Measurements from ENCODE around the gene OXA1L.
"Not testable (repeated sequence)": the region's sequence is repeated elsewhere in the genome, so short reads cannot be mapped to it uniquely, and the experiment has no call there.

OXA1L gene

DNA sequence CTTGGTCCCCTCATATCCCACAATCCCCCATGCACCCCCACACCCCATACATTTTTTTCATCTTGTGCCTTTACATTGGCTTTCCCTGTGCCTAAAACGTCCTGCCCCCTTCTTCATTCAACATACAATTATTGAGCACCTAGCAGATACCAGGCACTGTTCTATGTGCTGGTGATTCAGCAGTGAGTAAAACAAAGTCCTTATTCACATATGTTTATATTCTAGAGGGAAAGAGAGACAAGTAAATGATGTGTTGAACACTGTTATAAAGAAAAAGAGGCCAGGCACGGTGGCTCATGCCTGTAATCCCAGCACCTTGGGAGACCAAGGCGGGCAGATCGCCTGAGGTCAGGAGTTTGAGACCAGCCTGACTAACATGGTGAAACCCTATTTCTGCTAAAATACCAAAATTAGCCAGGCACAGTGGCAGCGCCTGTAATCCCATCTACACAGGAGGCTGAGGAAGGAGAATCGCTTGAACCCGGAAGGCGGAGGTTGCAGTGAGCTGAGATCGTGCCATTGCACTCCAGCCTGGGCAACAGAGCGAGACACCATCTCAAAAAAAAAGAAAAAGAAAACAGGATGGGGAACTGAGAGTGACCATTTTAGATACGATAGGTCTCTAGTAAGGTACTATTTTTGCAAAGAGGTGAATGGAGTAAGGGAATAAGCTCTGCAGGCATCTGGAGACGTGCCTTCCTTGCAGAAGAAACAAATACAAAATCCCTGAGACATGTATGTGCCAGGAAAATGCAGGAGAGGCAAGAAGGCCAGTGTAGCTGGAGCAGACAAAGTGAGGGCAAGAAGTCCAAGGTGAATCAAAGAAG lies 36.6 kb downstream of the OXA1L start:
- no peak for DNase-seq

DNA sequence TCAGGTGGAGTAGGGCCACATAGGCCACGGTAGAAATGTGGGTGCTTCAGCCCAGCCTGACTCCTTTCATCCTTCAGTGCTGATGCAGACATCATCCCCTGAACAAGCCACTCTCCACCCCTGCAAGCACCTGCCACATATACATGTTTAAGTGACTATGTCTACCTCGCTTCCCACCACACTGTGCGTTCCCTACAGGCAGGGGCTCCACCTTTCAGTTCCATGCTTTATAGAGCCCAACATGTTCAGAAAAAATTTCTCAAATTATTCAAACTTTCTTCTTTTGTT lies 37.1 kb downstream of the OXA1L start:
- no peak for DNase-seq

DNA sequence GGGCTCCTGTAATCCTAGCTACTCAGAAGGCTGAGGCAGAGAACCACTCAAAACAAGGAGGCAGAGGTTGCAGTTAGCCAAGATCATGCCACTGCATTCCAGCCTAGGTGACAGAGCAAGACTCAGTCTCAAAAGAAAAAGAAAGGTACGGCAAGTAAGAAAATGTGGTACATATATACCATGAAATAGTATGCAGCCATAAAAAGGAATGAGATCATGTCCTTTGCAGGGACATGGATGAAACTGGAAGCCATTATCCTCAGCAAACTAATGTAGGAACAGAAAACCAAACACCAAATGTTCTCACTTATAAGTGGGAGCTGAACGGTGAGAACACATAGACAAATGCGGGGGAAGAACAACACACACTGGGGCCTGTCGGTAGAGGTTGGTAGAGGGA lies 38.7 kb downstream of the OXA1L start:
- DNase-seq, result not testable (repeated sequence)

DNA sequence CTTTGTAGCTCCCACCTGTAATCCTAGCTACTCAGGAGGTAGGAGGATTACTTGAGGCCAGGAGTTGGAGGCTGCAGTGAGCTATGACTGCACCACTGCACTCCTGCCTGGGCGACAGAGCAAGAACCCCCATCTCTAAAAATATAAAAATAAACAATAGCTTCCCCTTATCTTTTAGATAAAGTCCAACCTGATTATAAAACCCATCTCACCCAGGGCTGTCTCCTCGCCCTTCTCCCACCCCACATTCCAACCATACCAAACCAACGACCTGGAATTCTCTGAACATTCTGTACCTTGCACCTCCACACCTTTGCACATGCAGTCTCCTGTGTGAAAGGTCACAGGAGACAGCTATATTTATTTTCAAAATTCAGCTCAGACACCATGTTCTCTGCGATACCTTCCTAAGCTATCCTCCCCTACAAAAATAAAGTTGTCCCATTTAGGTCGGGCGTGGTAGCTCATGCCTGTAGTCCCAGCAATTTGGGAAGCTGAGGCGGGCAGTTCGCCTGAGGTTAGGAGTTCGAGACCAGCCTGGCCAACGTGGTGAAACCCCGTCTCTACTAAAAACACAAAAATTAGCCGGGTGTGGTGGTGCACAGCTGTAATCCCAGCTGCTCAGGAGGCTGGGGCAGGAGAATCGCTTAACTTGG lies 41.1 kb downstream of the OXA1L start:
- no peak for DNase-seq

DNA sequence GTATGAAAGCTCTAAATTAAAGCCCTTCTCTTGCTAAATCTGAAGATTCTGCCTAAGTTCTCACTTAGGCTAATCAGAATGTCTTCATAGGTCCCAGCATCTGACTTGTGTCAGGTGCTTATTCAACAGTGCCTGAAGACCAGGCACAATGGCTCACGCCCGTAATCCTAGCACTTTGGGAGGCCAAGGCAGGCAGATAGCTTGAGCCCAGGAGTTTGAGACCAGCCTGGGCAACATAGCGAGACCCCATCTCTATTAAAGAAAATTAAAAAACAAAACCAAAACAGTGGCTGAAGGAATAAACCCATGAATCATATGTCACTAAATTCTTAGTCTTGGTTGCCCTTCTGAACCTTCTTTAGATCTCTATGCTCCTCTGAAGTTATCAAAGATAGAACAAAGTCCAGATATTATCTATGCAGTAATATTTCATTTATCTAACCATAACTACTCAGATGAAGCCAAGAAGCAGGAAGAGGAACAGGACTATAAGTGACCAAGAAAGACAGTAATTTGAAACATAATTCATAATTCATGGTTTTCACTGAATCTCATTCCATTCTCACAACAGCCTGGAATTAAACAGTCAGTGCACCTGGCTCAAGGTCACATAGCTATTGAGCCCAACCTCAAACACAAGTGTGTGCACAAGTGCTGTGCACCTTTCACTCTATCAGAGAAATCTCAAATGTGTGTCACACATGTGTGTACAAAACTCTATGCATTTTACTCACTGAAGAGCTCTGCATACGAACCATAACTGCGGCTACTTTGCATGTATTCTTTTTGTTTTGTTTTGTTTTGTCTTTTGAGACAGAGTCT lies 42.1 kb downstream of the OXA1L start:
- DNase-seq, result no peak

DNA sequence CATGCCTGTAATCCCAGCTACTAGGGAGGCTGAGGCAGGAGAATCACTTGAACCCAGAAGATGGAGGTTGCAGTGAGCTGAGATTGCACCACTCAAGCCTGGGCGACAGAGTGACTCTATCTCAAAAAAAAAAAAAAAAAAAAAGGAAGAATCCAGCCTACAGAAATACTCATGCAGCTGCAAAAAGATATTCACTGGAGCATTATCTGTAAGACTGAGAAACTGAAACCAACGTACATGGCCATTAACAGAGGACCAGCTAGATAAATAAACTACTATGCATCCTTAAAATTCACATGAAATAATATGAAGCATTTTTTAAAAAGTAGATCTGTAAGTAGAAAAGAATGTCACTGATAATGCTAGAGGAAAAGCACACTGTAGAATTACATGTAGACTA lies 45.2 kb downstream of the OXA1L start:
- DNase-seq, result no peak

DNA sequence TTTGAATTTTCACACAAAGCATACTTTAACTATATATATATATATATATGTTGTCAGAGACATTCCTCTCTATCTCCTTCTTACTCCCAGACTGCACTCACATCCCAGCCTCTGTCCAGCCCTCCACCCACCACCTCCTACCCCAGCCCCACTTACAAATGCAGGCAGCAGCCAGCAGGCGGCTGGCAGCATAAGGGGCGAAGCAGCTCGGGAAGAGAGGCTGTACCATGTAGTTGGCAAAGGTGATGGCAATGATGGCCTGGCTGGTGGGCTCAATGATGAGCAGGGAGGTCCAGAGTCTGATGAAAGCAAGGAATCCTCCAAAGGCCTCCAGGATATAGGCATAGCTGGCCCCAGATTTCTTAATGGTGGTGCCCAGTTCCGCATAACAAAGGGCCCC lies 46.3 kb downstream of the OXA1L start:
- no peak for DNase-seq

DNA sequence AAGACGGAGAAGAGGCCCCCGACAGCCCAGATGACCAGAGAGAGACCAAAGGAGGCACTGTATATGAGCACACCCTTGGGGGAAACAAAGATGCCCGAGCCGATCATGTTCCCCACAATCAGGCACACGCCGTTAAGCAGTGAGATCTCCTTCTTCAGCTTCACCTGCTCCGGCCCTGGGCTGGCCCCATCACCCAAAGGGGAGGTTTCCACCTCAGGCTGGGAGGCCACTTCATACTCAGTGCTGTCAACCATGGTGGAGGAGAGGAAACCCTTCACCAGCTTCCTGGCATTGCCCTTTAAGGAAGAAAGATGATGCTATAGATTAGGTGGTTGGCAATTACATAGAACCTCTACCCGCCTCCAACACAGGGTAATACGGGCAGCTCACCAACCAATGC lies 46.7 kb downstream of the OXA1L start:
- DNase-seq, result no peak

DNA sequence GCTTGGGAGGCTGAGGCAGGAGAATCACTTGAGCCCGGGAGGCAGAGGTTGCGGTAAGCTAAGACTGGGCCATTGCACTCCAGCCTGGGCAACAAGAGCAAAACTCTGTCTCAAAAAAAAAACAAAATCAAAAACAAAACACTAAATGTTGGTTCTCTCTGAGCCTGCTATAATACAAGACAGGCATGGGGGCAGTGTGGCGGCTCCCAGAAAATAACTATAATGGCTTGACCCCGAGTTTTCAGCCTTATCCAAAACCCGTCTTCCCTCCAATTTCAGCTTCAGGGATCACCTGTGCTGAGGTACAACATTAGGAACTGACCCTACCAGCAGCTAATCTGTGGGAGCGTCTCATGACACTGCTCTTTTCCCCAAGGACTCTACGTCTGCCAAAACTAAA lies 47.9 kb downstream of the OXA1L start:
- DNase-seq, result no peak

DNA sequence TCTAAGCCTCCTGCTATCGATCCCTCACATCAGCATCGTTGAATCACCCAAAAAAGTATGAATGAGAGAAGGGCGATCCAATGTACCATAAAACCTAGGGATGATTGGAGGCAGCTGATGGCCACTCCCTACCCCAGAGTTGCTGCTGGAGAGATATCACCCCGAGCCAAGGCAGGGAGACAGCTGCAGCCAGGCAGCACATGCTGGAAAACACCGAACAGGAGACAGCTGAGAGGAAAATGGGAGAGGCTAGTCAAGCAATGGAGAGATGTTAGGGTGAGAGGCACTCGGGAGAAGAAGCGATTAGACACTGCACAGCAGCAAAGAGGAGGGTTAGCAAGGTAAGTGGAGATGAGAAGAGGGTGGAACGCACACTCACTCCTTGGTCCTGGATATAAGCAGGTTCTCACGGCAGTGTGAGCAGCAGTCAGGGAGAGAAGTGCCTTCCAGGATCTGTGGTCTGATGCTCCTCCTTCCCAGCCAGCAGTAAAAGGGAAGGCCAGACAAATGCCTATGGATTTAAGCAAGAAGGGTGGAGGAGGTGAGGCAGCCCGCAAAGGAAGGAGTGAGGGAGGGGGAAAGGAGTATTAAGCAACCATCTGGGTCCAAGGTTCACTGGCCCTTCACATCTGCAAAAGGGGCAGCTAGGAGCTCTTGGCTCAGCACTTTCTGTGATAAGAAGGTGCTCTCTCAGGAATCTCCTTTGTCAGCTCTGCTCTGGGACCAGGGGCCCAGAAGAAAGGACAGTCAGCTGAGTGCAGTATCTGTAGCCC lies 48.6 kb downstream of the OXA1L start, which contains the start of gene SLC7A7:
TSS of gene SLC7A7 (minus strand) at position 495 of the 773 bp plus-strand sequence. CDS start 2,037 bp downstream, outside the sequence.
- no peak for DNase-seq

DNA sequence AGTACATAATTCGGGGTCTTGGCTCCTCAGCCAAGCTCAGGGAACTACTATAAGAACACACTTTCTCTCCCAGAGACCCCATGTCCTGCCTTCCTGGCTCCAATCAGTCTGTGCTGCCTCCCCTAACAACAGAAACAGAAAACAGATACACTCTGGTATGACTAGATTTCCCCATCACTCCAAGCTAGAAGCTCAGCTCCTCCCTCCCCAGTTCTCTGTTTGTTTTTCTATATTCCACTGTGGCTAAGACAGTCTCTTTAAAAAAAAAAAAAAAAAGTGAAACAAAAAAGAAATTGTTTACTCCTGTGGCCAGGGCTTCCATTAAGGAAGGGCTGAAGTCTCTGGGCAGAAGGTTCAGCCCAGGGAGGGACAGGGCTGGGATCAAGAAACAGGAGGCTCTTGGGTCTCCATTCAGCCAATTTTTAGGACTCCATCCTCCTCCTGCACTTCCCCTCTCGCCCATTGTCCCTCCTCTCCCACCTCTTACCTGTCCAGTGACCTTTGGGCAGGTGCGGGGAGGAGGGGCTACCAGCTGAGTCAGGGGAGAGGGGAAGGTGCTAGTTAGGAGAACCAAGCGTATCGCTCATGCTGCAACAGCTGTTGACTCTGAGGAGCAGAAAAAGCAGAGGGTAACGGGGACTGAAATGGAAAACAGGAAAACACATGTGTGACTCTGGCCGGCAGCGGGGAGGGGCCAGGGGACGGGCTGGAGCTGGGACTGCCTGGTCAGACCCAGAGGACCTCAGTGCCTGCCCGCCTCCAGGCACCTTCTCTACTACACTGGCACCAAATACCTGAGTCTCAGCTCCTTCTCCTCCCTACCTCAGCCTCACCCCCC lies 52.9 kb downstream of the OXA1L start:
- no peak for DNase-seq

DNA sequence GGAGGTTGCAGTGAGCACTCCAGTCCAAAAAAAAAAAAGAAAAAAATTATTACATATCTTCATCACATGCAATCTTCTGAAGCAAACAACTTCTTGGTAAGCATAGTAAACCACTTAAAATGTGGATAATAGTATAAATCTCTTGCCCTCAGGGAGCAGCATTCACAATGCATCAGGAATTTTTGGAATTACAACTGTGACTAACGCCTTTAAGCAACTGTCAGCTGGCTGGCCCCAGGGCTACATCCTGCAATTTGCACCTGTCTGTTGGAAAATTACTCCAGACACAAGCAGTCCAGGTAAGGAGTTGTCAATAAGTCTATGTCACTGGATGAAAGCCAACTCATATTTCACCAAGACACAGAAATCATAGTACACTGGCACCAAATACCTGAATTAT lies 54.2 kb downstream of the OXA1L start:
- no peak for DNase-seq

DNA sequence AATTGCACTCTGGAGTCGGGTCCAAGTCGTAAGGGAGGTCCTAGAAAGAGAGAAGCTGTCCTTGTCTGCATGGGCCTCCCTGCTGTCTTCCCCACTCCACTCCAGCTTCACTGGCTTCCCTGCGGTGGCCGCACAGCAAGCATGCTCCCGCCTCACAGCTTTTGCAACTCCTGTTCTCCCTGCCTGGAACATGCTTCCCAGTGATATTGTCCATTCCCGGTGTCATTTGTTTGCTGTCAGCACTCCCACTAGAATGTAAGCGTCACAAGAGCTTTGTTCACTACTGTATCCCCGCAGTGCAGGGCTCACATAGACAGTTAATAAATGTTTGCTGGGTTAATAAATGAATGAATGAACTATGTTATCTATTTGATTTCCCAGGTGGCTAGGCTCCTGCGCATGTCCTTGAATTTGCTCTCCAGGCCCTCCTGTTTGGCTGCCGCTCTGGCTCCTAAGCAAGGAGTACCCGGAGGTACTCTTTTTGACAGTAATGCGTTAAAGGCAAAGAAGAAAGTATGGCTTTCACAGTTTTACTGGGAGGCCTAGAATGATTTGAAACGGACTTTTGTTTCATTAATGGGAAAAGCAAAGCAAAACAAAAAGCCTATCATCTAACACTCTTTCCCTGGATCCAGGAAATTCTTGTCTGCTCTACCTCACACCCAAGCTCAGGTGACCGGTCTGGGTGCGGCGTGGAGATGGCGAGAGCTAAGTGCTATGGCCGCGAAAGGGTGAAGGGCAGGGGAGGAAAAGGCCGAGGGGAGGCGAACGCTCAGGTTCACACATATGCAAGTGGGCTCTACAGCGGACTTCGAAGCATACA lies 54.9 kb downstream of the OXA1L start:
- no peak for DNase-seq

DNA sequence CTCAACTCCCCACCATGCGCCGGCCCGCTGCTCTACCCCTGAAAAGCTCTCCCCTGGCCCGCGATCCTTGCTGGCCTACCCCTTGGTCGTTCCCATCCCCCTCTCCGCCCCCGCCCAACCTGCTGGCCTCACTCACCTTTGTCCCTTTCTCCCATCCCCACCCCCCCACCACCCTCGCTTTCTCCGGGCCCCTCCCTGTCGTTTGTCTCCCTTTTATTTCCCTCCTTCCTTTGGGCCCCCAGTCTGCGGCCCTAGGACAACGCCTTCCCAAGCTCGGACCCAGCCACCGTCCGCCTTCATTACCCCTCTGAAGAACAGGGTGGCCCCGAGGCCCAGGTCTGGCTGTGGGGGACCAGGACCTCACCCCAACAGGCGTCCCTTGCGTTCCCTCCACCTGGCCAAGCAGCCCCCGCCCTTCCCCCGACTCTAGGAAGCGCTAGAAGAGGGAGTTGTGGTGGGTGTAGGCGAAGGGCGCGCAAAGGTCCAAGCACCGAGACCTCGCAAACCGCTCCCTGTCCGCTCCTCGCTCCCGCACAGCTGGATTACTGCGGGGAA lies 55.6 kb downstream of the OXA1L start:
- no peak for DNase-seq
